Measurements from ENCODE around the gene CPZ. TPM values are rescaled to one million over a fixed set of nuclear protein-coding genes. Genes with fewer than 3 reads are reported as not detected.

CPZ gene
- total and polyA plus RNA-seq, 2 of the 4 experiments (the other 2 are of a cell fraction) = 0.90 to 10.3 TPM

- H3K9me3 ChIP-seq (ENCODE audit: control insufficient read depth, insufficient read depth, low read length) = no peaks in the 10 kb centered on the region
- TF ChIP-seq CHD1 (IDR thresholded peaks at IDR 0.05; ENCODE audit: low read depth, low read length) (no peak), FOS (IDR thresholded peaks at IDR 0.05; ENCODE audit: low read depth, low read length) (no peak), RAD21 (IDR thresholded peaks at IDR 0.05; ENCODE audit: low read length) (no peak), CTCF (conservative IDR thresholded peaks at IDR 0.05; ENCODE audit: low read depth, low read length) (no peak), MXI1 (IDR thresholded peaks at IDR 0.05; ENCODE audit: borderline replicate concordance, low read depth, low read length) (no peak), MAZ (IDR thresholded peaks at IDR 0.05; ENCODE audit: borderline replicate concordance, low read depth, low read length) (no peak), RFX5 (IDR thresholded peaks at IDR 0.05; ENCODE audit: low read depth, low read length) (no peak), USF2 (IDR thresholded peaks at IDR 0.05; ENCODE audit: low read depth, low read length) (no peak), BHLHE40 (IDR thresholded peaks at IDR 0.05; ENCODE audit: low read depth, low read length) (no peak), ELK1 (IDR thresholded peaks at IDR 0.05; ENCODE audit: borderline replicate concordance, low read depth, low read length) (no peak), POLR2A (IDR thresholded peaks at IDR 0.05; ENCODE audit: low read depth, low read length) (no peak), NFE2L2 (IDR thresholded peaks at IDR 0.05; ENCODE audit: low read depth, low read length) (no peak), MAFK (IDR thresholded peaks at IDR 0.05; ENCODE audit: low read depth, low read length) (no peak), SMC3 (IDR thresholded peaks at IDR 0.05; ENCODE audit: low read depth, low read length) (no peak), RCOR1 (IDR thresholded peaks at IDR 0.05; ENCODE audit: insufficient replicate concordance, low read length) (no peak)
These were observed 26.6 kb downstream of the CPZ start for GRCh38 chr4:8618961-8619720.

More at GRCh38 chr4:8618961-8619720, 26.6 kb downstream of the CPZ start:
- Histone ChIP-seq H3K79me1 (ENCODE audit: low read depth in 1 of 2, low read length in 2 of 2) (no peaks in the 10 kb centered on the region), H3K9ac (ENCODE audit: low read depth, low read length) (no peak overlapping the region), H3K4ac (ENCODE audit: low read depth, low read length) (no peak overlapping the region), H4K20me1 (ENCODE audit: insufficient read depth, low read length) (no peaks in the 10 kb centered on the region), H2BK20ac (ENCODE audit: low read depth, low read length) (no peak overlapping the region), H3K4me1 (ENCODE audit: control insufficient read depth, insufficient read depth, low read length) (no peaks in the 10 kb centered on the region), H3K56ac (ENCODE audit: extremely low read depth, insufficient read depth, low read length) (no peak overlapping the region), H3K23ac (ENCODE audit: low read depth, low read length) (no peak overlapping the region), H2AFZ (replicated peaks; ENCODE audit: low read length, poor library complexity) (no peak overlapping the region), H3K9me1 (ENCODE audit: insufficient read depth, low read length) (no peaks in the 10 kb centered on the region), H4K5ac (ENCODE audit: low read depth, low read length) (no peak overlapping the region), H3K36me3 (ENCODE audit: control insufficient read depth, insufficient read depth, low read length) (peaks cover 34% of the 10 kb centered on the region; the same call in 1 of the 2 replicates), H2BK5ac (ENCODE audit: low read depth, low read length, poor library complexity, severe bottlenecking) (no peak overlapping the region), H2BK15ac (ENCODE audit: low read depth, low read length) (no peak overlapping the region), H3K4me2 (ENCODE audit: low read depth, low read length) (no peak overlapping the region), H2AK9ac (replicated peaks; ENCODE audit: low read depth, low read length, poor library complexity) (no peak overlapping the region), H3K27me3 (ENCODE audit: control insufficient read depth, insufficient read depth, low read length) (no peaks in the 10 kb centered on the region; the same call in 1 of the 2 replicates), H2AK5ac (ENCODE audit: low read depth, low read length) (no peak overlapping the region), H4K91ac (ENCODE audit: insufficient read depth, low read depth, low read length) (no peak overlapping the region), H3K4me3 (ENCODE audit: insufficient read depth, low read depth, low read length) (no peak overlapping the region), H4K8ac (ENCODE audit: low read depth in 2 of 2, low read length in 2 of 2) (no peak overlapping the region), H3K27ac (ENCODE audit: insufficient read depth, low read length) (no peak overlapping the region), H3K18ac (ENCODE audit: low read depth, low read length) (no peak overlapping the region), H2BK120ac (ENCODE audit: low read depth, low read length) (no peak overlapping the region), H3K14ac (replicated peaks; ENCODE audit: low read depth, low read length) (no peak overlapping the region)
- 75% methylated on average over 16 of the region's 28 CpGs; no CpG with 5 or more reads in 1 of the 2 experiments for WGBS, 2 experiments (ENCODE audit: extremely low coverage in 2 of 2, insufficient read length in 1 of 2)
- ATAC-seq (ENCODE audit: low read depth) = no peak
- intact Hi-C loops (cut with micrococcal nuclease) (no loop called here), in situ Hi-C loops (cut with MboI; ENCODE audit: low sequenced_read_pairs) (loop anchor here (25.0 kb wide), 1 partner anchor 407 kb away; no protein-coding TSS in a partner anchor), dilution Hi-C loops (cut with HindIII; ENCODE audit: low sequenced_read_pairs, unreplicated experiment) (no loop called here)
- ChIA-PET POLR2A (ENCODE audit: unreplicated experiment) (no interaction called here), CTCF (interaction anchor here (0.6 kb wide), 2 partner anchors 12 to 465 kb away, joined by 3 to 4 read pairs; no protein-coding TSS in a partner anchor)
- DNase-seq = no peak
- BruUV-seq (replicated peaks) = no TSS peak
